ENCODE results near the gene RSBN1.

Gene RSBN1

GRCh38 chr1:113811156-113811887 is 954 bp downstream of the RSBN1 start:
- DNase-seq = peak in 1 of 2 experiments; percentile 16

- no peak for DNase-seq
Measured at GRCh38 chr1:113809670-113810602, 2.3 kb downstream of the RSBN1 start.

GRCh38 chr1:113808450-113809195 is 3.7 kb downstream of the RSBN1 start:
- no peak for DNase-seq

DNA sequence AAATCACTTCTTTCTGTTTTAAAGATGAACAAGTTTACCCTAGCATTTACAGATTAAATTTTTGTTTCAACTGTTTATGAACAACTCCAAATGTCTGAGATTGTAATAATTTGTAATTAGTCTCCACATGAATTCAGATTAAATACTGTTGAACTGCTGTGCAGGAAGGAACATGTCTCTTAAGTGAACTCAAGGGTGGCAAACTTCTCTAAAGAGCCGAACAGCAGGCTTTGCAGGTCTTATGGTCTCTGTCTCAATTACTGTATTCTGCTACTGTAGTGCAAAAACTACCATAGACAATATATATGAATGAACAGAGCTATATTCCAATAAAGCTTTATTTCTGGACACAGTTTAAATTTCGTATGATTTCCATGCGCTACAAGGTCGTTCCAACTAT is 6.6 kb downstream of the RSBN1 start:
- DNase-seq = no peak

DNA sequence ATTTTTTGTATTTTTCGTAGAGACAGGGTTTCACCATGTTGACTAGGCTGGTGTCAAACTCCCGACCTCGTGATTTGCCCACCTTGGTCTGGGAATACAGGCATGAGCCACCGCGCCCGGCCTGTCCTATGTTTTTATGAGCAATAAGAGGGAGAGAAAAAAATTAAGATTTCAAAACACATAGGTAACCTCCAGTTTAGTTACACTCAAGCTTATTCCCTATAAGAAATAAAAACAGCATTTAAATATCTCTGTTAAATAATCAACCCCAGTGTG is 7.1 kb downstream of the RSBN1 start:
- DNase-seq = no peak

DNA sequence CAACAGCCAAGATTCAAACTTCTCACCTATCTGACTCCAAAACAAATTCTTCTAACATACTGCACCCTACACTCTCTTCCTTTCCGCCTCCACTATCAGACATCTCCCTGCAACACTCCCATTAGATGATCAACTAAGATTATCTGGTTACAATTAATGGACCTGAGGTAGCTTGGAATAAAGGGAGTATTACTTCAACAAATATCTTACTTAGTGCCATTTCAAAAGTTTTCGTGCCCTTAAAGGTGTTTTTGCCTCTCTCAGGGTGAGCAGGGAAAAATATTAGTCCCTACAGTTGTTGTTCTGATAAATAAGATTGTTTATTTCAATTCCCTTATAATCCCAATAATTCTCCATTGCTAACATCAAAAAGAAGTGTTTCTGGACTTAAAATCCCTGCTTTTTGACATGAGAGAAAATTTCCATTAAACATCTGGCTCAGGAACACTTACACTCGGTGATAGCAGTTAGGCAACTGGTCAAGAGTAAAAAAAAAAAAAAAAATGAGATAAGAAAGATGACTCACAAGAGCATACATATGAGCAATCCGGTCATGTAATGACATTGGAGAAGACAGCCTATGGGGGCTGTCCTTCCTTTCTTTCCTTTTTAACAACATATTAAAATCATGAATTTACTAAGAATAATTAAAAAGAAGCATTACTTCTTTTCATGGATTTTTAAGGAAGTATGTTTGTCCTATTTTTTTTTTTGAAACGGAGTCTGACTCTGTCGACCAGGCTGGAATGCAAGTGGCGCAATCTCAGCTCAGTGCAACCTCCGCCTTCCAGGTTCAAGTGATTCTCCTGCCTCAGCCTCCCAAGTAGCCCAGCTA is 7.6 kb downstream of the RSBN1 start:
- DNase-seq = no peak

GRCh38 chr1:113802367-113803007 is 9.8 kb downstream of the RSBN1 start:
- DNase-seq = no peak

DNA sequence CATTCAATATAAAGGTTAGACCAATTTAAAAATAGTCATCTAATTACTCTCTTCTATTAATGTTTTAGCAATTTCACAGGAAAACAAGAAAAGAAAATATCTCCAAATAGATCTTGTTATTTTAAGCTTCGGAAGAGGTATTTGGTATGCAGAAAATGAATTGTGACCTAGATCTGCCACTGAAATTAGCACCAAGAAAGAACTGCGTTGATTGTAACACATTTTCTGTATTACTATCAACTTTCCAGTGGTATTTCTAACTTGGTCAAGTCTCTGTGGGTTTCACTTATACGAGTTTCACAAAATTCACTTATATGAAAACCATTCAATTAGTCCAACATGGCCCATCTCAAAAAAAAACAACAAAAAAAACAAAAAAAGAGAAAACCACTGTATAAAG is 11.8 kb downstream of the RSBN1 start:
- DNase-seq = no peak

DNA sequence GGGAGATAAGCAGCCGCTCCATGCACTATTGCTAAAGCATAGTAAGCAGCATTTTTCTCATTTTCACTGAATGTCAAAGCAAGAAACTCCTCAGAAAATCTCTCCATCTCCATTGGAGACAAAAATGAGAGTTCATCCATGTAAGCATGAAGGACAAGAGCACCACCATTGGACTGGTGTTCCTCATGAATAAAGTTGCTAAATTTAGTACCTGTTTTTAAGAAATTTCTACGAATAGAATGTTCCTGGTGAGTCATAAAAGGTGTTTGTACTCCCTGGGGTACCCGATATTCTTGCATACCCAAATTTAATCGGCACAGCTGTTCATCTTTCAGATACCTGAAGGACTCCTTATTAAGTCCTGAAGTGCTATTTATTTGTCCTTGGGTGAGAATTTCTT is 14.8 kb downstream of the RSBN1 start:
- DNase-seq = no peak

DNA sequence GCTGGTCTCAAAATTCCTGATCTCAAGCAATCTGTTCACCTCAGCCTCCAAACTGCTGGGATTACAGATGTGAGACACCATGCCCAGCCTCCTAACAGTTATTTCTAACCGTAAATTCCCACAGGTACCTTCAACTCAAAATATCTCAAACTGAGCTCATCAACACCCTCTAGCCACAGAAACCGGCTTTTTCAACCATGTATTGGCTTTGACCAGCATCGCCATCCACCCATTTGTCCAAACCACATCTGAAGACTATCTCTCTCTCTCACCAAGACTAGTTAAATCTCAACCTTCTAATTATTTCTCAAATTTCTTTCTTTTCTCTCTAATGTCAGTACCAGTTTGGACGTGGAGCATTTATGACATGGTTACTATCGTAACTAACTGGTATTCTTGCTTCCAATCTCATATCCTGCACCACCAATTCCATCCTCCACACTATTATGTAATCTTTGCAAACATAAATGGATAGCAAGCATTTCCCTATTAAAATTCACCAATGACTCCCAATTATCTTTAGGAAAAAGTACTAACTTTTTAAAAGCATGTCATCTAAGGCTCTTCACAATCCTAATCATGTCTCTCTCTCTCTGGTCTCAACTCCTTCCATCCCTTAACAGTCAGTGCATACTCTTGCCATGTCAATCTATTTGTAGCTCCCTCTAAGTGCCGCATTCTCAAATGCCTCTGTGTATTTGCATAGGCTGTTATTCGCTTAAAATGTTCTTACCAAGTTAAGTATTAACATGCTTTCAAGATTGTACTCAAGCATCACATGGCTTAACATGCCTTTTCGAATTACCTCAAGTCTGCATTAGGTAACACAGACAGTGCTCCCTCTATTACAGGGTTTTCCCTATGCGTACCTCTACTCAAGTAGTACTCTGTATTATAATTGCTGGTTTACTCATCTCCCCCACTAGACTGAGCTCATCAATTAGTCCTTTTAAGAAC is 18.1 kb downstream of the RSBN1 start:
- no peak for DNase-seq

- DNase-seq = no peak
Measured at GRCh38 chr1:113792986-113793385, 19.3 kb downstream of the RSBN1 start.

DNA sequence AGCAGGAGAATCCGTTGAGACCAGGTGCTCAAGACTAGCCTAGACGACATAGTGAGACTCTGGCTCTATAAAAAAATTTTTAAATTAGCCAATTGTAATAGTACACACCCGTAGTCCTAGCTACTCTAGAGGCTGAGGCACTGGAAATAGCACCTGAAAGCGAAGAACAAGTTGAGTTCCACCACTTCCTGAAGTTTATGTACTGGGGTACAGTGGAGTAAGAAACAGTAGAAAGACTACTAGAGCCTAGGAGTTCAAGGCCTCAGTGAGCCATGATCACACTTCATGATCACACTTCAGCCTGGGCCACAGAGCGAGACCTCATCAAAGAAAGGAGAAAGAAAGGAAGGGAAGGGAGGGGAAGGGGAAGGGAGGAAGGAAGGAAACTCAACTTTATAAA is 19.8 kb downstream of the RSBN1 start:
- no peak for DNase-seq

- no peak for DNase-seq
Measured at GRCh38 chr1:113788802-113789201, 23.5 kb downstream of the RSBN1 start.

DNA sequence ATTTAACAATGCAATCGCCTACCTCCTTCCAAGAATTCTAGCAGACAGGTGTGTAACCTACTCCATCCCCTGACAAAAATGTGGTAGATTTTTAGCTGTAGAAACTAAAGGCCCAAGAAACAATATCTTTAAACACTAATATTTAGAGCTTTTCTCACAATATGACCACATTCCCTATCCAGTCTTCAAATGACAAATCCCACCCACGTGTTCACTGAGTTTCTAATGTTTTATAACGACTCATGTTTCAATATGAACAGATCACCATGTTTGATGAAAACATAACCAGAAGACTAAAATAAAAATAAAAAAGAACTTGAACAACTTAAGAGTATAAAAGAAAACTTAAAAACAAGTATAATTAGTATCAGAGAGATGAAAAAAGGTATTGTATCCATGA is 24.6 kb downstream of the RSBN1 start:
- no peak for DNase-seq

- DNase-seq = no peak
Measured at GRCh38 chr1:113786069-113786468, 26.2 kb downstream of the RSBN1 start.

DNA sequence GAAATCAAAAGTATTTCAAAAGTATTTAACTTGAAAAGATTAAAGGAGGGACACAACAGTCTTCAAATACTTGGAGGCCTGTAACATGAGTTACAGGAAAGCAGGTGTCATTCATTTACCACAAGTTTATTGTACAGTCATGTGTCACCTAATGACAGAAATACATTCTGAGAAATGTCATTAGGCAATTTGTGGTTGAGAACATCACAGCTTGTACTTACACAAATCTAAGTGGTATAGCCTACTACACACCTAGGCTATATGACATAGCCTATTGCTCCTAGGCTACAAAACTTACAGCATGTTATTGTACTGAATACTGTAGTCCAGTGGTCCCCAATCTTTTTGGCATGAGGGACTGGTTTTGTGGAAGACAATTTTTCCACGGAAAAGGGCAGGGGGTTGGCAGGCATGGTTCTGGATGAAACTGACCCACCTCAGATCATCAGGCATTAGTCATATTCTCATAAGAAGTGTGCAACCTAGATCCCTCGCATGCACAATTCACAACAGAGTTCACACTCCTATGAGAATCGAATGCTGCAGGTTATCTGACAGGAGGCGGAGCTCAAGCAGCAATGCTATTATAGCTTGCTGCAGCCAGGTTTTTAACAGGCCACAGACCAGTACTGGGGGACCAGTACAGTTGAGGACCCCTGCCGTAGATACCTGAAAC is 28.0 kb downstream of the RSBN1 start:
- peak in 1 of 2 experiments; percentile 7 for DNase-seq

DNA sequence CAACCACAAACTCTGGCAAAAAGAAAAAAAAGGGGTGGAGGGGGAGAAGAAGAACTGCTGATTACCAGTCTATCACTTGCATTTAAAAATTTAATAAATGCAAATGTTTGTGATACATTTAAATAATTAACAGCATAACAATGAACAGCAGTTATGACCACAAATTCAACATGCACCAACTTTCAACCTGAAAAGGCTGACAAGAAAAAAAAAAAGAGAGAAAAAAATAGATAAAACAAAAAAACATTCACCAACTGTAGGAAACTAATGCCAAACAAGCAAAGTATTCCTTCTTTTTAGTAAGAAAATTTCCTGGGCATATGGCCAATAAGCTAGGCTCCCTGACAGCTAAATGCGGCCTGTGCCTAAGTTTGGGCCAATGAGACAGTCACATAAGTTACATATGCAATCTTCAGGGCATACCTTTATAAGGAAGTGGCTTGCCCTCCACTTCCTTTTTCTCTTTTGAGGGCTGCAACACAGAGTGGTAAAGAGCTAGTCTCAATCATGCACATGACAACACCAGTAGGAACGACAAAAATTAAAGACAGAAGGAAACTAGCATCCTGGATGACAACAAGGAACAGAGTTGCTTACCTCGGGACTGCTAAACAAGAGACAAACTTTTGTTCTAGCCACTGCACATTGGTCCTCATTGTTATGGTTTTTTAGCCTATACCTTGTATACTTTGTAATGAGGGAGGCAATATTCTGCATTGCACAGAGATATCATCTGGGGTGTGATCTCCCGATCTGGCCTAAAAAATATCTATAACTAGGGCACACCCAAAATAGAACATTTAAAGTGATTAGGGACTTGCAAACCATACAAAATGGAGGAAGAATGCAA is 28.8 kb downstream of the RSBN1 start:
- peak in 1 of 2 experiments; percentile 31 for DNase-seq

GRCh38 chr1:113782406-113782805 is 29.9 kb downstream of the RSBN1 start:
- DNase-seq = no peak
